ENCODE measurements around the gene HDAC11. TPM values are rescaled to one million over a fixed set of nuclear protein-coding genes. Genes with fewer than 3 reads are reported as not detected.

Gene HDAC11
- total RNA-seq, 4 donors from 2014 or later = 7.4 to 20.6 (median 11.7) TPM

- peaks cover 0 to 4% of the 10 kb centered on the region in 2 donors for H3K4me1 ChIP-seq
- no peak for DNase-seq
- no peak for TF ChIP-seq CTCF (IDR thresholded peaks at IDR 0.05)
- no peak for TF ChIP-seq POLR2A (IDR thresholded peaks at IDR 0.05)
- peak overlapping the region; percentile 48 to 68 for H3K27ac ChIP-seq
- no peaks in the 10 kb centered on the region for H3K36me3 ChIP-seq
- H3K9me3 ChIP-seq = no peaks in the 10 kb centered on the region
- no peak overlapping the region for H3K4me3 ChIP-seq
- intact Hi-C loops (cut with DNase I; ENCODE audit: low total_unique reads) = no loop called here
- H3K27me3 ChIP-seq = no peaks in the 10 kb centered on the region
Measured at GRCh38 chr3:13545952-13546454, 65.9 kb downstream of the HDAC11 start.

- Histone ChIP-seq H3K9me3 (no peaks in the 10 kb centered on the region), H3K4me1 (peaks cover 0 to 4% of the 10 kb centered on the region in 2 donors), H3K36me3 (no peaks in the 10 kb centered on the region), H3K27me3 (no peaks in the 10 kb centered on the region), H3K4me3 (no peak overlapping the region), H3K27ac (peak overlapping the region; percentile 48 to 68)
- intact Hi-C loops (cut with DNase I; ENCODE audit: low total_unique reads) = no loop called here
- DNase-seq = peak; percentile 37 to 57
- TF ChIP-seq POLR2A (IDR thresholded peaks at IDR 0.05) (no peak), CTCF (IDR thresholded peaks at IDR 0.05) (no peak)
Measured at GRCh38 chr3:13546667-13547171, 66.6 kb downstream of the HDAC11 start.

GRCh38 chr3:13547591-13548371 lies 67.7 kb downstream of the HDAC11 start:
- Histone ChIP-seq H3K9me3 (no peaks in the 10 kb centered on the region), H3K4me1 (peaks cover 0 to 4% of the 10 kb centered on the region in 2 donors), H3K27ac (peak overlapping the region; percentile 26 to 68), H3K27me3 (no peaks in the 10 kb centered on the region), H3K4me3 (no peak overlapping the region), H3K36me3 (no peaks in the 10 kb centered on the region)
- no peak for DNase-seq
- intact Hi-C loops (cut with DNase I; ENCODE audit: low total_unique reads) = no loop called here
- no peak for TF ChIP-seq CTCF (IDR thresholded peaks at IDR 0.05)
- no peak for TF ChIP-seq POLR2A (IDR thresholded peaks at IDR 0.05)

GRCh38 chr3:13548696-13549622 lies 68.9 kb downstream of the HDAC11 start, which contains the start of gene FBLN2:
Gene FBLN2, plus strand, starts transcription at chr3:13549125. Its CDS starts 21,231 bp downstream, at chr3:13570356.
- DNase-seq = peak in 1 of 2 donors; percentile 63
- no peaks in the 10 kb centered on the region for H3K27me3 ChIP-seq
- intact Hi-C loops (cut with DNase I; ENCODE audit: low total_unique reads) = no loop called here
- no peaks in the 10 kb centered on the region for H3K9me3 ChIP-seq
- TF ChIP-seq CTCF (IDR thresholded peaks at IDR 0.05) (no peak), POLR2A (IDR thresholded peaks at IDR 0.05) (peak; percentile 20 to 49)
- peaks cover 0 to 4% of the 10 kb centered on the region in 2 donors for H3K4me1 ChIP-seq
- H3K4me3 ChIP-seq = peak within 1 kb of the TSS; percentile 21 to 36
- H3K27ac ChIP-seq = peak within 1 kb of the TSS; percentile 64 to 68
- no peaks in the 10 kb centered on the region for H3K36me3 ChIP-seq

All from uterus (tissue), 4 donors.